Smooth muscle cell (in vitro differentiated cells): ENCODE data around the gene SCAMP2. TPM values are rescaled to one million over a fixed set of nuclear protein-coding genes. Genes with fewer than 3 reads are reported as not detected.

Experiments used
- DNase-seq: peaks from one replicate; lab custom pipeline; 2025; ENCODE audit not compliant: unreplicated experiment; lab: John Stamatoyannopoulos, UW
- H2AFZ ChIP-seq: fragments of 200-600 bp; sonication (generic); 2 replicates; pipeline ENCODE4 v1.6.0; 2016; ENCODE audit warnings: antibody characterized with exemption, low read depth, mild to moderate bottlenecking
- H3F3A ChIP-seq: fragments of 200-600 bp; sonication (generic); 2 replicates; pipeline ENCODE4 v1.6.0; 2017; ENCODE audit warnings: antibody characterized with exemption, low read depth
- H3K27ac ChIP-seq: fragments of 200-600 bp; sonication (generic); 2 replicates; pipeline ENCODE4 v1.5.1; 2016; ENCODE audit warnings: low read depth, mild to moderate bottlenecking
- H3K27me3 ChIP-seq: fragments of 200-600 bp; sonication (generic); 2 replicates; pipeline ENCODE4 v1.6.1; 2016; ENCODE audit warnings: low read depth, mild to moderate bottlenecking
- H3K36me3 ChIP-seq: fragments of 200-600 bp; sonication (generic); 2 replicates; pipeline ENCODE4 v1.5.1; 2016; ENCODE audit warnings: low read depth
- H3K4me1 ChIP-seq: fragments of 200-600 bp; sonication (generic); 2 replicates; pipeline ENCODE4 v1.5.1; 2016; ENCODE audit warnings: low read depth
- H3K4me2 ChIP-seq: fragments of 200-600 bp; sonication (generic); 2 replicates; pipeline ENCODE4 v1.6.0; 2016; ENCODE audit warnings: mild to moderate bottlenecking
- H3K4me3 ChIP-seq: fragments of 200-600 bp; sonication (generic); 2 replicates; pipeline ENCODE4 v1.5.1; 2016; ENCODE audit warnings: mild to moderate bottlenecking
- H3K79me2 ChIP-seq: fragments of 200-600 bp; sonication (generic); 2 replicates; pipeline ENCODE4 v1.6.0; 2016; ENCODE audit warnings: low read depth, mild to moderate bottlenecking
- H3K9ac ChIP-seq: fragments of 200-600 bp; sonication (generic); 2 replicates; pipeline ENCODE4 v1.6.0; 2016; ENCODE audit warnings: low read depth
- H3K9me3 ChIP-seq: fragments of 200-600 bp; sonication (generic); replicated peaks from 2 replicates; pipeline ENCODE4 v1.5.1; 2016; ENCODE audit warnings: low read depth
- H4K20me1 ChIP-seq: fragments of 200-600 bp; sonication (generic); 2 replicates; pipeline ENCODE4 v1.6.0; 2016; ENCODE audit warnings: low read depth
- WGBS: methylation state at CpG from one replicate; pipeline ENCODE4 v1.1.7; 2016; ENCODE audit warnings: low lambda C conversion rate; 5-methylcytosine and 5-hydroxymethylcytosine counted together
- polyA plus RNA-seq: library from polyadenylated mRNA; unstranded; fragments of >200 nt; fragmentation: Nextera tagmentation; extraction: Ambion mirVana; gene quantifications from 2 replicates; pipeline ENCODE4 v1.2.1, GENCODE V29; 2016
- total RNA-seq: library from RNA; depleted of rRNA; stranded (reverse); fragments of >200 nt; gene quantifications from 2 replicates; pipeline ENCODE4 v1.2.3, GENCODE V29; 2014
- TF ChIP-seq, protein P1 (sequence below): fragments of 200-600 bp; sonication (generic); IDR thresholded peaks from 2 replicates; pipeline ENCODE4 v1.5.1; 2017; ENCODE audit warnings: borderline replicate concordance, mild to moderate bottlenecking, antibody characterized with exemption; ENCODE audit not compliant: insufficient read depth, poor library complexity, severe bottlenecking

The SCAMP2 gene
- total and polyA plus RNA-seq, 2 experiments from 2014 or later: 55.5 to 80.3 TPM

DNA sequence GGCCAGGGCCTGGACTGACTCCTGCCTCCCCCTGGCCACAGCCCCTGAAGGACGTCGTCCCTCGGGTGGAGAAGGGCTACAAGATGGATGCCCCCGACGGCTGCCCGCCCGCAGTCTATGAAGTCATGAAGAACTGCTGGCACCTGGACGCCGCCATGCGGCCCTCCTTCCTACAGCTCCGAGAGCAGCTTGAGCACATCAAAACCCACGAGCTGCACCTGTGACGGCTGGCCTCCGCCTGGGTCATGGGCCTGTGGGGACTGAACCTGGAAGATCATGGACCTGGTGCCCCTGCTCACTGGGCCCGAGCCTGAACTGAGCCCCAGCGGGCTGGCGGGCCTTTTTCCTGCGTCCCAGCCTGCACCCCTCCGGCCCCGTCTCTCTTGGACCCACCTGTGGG is 70.9 kb downstream of the SCAMP2 start:
- Histone ChIP-seq H3K4me1 (no peaks in the 10 kb centered on the region), H3K79me2 (no peaks in the 10 kb centered on the region), H3F3A (no peaks in the 10 kb centered on the region), H3K27ac (no peak overlapping the region), H3K4me3 (no peak overlapping the region), H3K4me2 (no peak overlapping the region), H2AFZ (no peak overlapping the region), H4K20me1 (peaks cover 20% of the 10 kb centered on the region), H3K27me3 (no peaks in the 10 kb centered on the region), H3K9ac (no peak overlapping the region), H3K9me3 (no peaks in the 10 kb centered on the region), H3K36me3 (no peaks in the 10 kb centered on the region)
- no peak for DNase-seq
- 97% methylated on average over 13 of the region's 20 CpGs for WGBS
- TF ChIP-seq, protein P1, sequence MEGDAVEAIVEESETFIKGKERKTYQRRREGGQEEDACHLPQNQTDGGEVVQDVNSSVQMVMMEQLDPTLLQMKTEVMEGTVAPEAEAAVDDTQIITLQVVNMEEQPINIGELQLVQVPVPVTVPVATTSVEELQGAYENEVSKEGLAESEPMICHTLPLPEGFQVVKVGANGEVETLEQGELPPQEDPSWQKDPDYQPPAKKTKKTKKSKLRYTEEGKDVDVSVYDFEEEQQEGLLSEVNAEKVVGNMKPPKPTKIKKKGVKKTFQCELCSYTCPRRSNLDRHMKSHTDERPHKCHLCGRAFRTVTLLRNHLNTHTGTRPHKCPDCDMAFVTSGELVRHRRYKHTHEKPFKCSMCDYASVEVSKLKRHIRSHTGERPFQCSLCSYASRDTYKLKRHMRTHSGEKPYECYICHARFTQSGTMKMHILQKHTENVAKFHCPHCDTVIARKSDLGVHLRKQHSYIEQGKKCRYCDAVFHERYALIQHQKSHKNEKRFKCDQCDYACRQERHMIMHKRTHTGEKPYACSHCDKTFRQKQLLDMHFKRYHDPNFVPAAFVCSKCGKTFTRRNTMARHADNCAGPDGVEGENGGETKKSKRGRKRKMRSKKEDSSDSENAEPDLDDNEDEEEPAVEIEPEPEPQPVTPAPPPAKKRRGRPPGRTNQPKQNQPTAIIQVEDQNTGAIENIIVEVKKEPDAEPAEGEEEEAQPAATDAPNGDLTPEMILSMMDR: no peak

DNA sequence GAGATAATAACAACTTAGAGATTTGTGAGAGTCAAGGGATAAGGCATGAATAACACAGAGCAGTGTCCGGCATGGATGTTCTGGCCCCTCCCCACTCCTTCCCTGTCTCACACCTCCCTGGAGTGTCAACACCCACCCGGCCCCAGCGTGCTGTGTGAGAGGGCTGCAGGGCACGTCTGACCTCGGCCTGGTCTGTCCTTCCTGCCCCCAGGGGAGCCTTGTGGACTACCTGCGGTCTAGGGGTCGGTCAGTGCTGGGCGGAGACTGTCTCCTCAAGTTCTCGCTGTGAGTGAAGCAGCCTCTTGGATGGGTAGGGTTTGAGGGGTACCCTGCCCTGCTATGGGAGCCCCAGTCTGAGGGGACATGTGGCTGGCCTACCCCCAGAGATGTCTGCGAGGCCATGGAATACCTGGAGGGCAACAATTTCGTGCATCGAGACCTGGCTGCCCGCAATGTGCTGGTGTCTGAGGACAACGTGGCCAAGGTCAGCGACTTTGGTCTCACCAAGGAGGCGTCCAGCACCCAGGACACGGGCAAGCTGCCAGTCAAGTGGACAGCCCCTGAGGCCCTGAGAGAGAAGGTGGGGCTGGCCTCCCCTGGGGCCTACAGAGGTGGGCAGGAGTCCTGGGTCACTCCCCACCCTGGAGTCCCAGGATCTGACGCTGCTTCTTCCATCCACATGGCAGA is 71.7 kb downstream of the SCAMP2 start:
- peaks cover 28% of the 10 kb centered on the region for H4K20me1 ChIP-seq
- H3K9me3 ChIP-seq: no peaks in the 10 kb centered on the region
- H3K4me2 ChIP-seq: no peak overlapping the region
- H3K27me3 ChIP-seq: no peaks in the 10 kb centered on the region
- no peaks in the 10 kb centered on the region for H3K4me1 ChIP-seq
- no peak overlapping the region for H2AFZ ChIP-seq
- peaks cover 5% of the 10 kb centered on the region for H3K79me2 ChIP-seq
- no peaks in the 10 kb centered on the region for H3F3A ChIP-seq
- DNase-seq: no peak
- no peak overlapping the region for H3K27ac ChIP-seq
- WGBS: 97% methylated on average over 18 of the region's 18 CpGs
- H3K9ac ChIP-seq: no peak overlapping the region
- H3K4me3 ChIP-seq: no peak overlapping the region
- TF ChIP-seq, protein P1: no peak
- no peaks in the 10 kb centered on the region for H3K36me3 ChIP-seq

DNA sequence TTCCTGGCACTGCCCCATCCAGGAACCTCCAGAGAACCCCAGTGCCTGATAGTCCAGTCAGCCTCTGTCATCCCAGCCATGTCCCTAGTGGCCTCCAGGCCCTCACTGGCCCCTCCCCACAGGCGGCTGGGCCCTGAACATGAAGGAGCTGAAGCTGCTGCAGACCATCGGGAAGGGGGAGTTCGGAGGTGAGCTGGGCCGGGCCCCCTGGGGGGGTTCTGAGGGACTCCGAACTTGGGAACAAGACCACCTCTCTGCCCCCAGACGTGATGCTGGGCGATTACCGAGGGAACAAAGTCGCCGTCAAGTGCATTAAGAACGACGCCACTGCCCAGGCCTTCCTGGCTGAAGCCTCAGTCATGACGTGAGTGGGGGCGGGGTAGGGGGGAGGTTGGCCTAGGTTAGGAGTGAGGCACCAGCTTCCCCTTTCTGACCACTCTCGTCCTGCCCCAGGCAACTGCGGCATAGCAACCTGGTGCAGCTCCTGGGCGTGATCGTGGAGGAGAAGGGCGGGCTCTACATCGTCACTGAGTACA is 72.5 kb downstream of the SCAMP2 start:
- WGBS: 96% methylated on average over 20 of the region's 20 CpGs
- Histone ChIP-seq H2AFZ (no peak overlapping the region), H3K4me3 (no peak overlapping the region)

More for the DNA sequence above, 72.5 kb downstream of the SCAMP2 start:
- H3K9me3 ChIP-seq: no peaks in the 10 kb centered on the region
- no peak overlapping the region for H3K27ac ChIP-seq
- peaks cover 36% of the 10 kb centered on the region for H4K20me1 ChIP-seq
- no peaks in the 10 kb centered on the region for H3K4me1 ChIP-seq
- no peaks in the 10 kb centered on the region for H3F3A ChIP-seq
- H3K79me2 ChIP-seq: peaks cover 13% of the 10 kb centered on the region
- no peaks in the 10 kb centered on the region for H3K36me3 ChIP-seq
- no peak overlapping the region for H3K4me2 ChIP-seq
- TF ChIP-seq, protein P1: no peak
- no peak for DNase-seq
- H3K9ac ChIP-seq: no peak overlapping the region
- H3K27me3 ChIP-seq: no peaks in the 10 kb centered on the region
